ENCODE results near the gene GFOD2.

DNA sequence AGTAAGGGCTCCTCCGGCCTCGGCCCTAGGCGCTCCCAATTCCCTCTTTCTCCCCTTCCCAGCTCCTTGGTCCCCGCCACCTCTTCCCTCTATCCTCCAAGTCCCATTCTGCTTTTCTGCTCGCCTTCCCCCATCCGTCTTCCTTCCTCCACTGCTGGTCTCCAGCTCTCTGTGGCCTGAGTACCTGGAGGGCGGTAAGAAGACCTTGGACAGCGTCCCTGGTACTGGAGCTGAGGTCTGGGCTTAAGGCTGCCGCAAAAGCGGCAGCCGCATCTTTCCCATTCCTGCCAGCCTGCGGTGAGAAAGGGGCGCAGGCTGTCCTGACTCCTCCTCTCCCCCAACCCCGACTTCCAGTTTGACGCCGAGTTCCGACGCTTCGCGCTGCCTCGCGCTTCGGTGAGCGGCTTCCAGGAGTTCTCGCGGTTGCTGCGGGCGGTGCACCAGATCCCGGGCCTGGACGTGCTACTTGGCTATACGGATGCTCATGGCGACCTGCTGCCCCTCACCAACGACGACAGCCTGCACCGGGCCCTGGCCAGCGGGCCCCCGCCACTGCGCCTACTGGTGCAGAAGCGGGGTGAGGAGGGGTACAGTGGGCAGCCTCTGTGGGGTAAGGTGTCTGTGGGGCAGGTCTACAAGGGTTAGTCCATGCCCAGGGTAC is 57.9 kb downstream of the GFOD2 start:
- TF ChIP-seq, protein P1, sequence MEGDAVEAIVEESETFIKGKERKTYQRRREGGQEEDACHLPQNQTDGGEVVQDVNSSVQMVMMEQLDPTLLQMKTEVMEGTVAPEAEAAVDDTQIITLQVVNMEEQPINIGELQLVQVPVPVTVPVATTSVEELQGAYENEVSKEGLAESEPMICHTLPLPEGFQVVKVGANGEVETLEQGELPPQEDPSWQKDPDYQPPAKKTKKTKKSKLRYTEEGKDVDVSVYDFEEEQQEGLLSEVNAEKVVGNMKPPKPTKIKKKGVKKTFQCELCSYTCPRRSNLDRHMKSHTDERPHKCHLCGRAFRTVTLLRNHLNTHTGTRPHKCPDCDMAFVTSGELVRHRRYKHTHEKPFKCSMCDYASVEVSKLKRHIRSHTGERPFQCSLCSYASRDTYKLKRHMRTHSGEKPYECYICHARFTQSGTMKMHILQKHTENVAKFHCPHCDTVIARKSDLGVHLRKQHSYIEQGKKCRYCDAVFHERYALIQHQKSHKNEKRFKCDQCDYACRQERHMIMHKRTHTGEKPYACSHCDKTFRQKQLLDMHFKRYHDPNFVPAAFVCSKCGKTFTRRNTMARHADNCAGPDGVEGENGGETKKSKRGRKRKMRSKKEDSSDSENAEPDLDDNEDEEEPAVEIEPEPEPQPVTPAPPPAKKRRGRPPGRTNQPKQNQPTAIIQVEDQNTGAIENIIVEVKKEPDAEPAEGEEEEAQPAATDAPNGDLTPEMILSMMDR (IDR thresholded peaks at IDR 0.05): no peak
- TF ChIP-seq POLR2A (IDR thresholded peaks at IDR 0.05): no peak

Measured in vagina (tissue), 2 donors.